ENCODE data around the gene PRKAR1B.
A peak's percentile ranks its signal among the peaks of the same experiment; 100 is the strongest.
"Not testable (repeated sequence)": the region's sequence is repeated elsewhere in the genome, so short reads cannot be mapped to it uniquely, and the experiment has no call there.

The PRKAR1B gene

GRCh38 chr7:638256-639011 is 88.6 kb downstream of the PRKAR1B start:
- DNase-seq = no peak

- no peak for DNase-seq
Observed at GRCh38 chr7:637826-638225, 89.3 kb downstream of the PRKAR1B start.

GRCh38 chr7:636396-636795 is 90.7 kb downstream of the PRKAR1B start:
- DNase-seq = peak; percentile 33

DNA sequence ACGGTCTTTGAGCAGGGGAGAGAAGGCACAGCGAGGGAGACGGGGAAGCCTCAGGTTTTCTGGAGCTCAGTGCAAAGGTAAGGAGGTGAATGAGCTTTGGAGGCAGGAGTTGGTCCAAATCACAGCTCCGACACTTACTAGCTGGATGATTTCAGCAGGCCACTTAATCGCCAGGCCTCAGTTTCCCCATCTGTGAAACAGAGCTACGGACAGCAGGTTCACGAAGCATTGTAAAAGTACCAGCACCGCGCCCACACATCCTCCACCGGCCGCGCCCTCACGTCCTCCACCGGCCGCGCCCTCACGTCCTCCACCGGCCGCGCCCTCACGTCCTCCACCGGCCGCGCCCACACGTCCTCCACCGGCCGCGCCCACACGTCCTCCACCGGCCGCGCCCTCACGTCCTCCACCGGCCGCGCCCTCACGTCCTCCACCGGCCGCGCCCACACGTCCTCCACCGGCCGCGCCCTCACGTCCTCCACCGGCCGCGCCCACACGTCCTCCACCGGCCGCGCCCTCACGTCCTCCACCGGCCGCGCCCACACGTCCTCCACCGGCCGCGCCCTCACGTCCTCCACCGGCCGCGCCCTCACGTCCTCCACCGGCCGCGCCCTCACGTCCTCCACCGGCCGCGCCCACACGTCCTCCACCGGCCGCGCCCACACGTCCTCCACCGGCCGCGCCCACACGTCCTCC is 91.2 kb downstream of the PRKAR1B start:
- DNase-seq = not testable (repeated sequence)

DNA sequence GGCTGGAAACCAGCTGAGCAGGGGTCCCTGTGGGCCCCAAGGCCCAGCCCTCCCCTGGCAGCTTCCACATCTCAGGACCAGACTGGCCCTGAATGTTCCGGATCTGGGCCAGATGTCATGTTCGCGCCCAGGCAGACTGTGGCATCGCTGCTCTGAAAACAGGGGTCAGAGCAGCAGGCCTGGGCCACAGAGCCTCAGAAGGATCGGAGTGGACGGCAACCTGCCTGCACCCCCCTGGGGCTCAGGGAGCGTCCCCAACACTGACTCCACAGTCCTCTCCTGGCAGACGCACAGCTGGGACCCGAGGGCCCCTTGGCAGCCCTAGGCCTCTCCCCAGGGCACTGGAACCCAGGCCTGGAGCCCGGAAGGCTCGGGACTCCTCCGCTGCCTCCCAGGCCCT is 91.9 kb downstream of the PRKAR1B start:
- DNase-seq = no peak

- DNase-seq = no peak
Observed at GRCh38 chr7:633381-634018, 93.6 kb downstream of the PRKAR1B start.

GRCh38 chr7:632831-633210 is 94.3 kb downstream of the PRKAR1B start:
- no peak for DNase-seq

DNA sequence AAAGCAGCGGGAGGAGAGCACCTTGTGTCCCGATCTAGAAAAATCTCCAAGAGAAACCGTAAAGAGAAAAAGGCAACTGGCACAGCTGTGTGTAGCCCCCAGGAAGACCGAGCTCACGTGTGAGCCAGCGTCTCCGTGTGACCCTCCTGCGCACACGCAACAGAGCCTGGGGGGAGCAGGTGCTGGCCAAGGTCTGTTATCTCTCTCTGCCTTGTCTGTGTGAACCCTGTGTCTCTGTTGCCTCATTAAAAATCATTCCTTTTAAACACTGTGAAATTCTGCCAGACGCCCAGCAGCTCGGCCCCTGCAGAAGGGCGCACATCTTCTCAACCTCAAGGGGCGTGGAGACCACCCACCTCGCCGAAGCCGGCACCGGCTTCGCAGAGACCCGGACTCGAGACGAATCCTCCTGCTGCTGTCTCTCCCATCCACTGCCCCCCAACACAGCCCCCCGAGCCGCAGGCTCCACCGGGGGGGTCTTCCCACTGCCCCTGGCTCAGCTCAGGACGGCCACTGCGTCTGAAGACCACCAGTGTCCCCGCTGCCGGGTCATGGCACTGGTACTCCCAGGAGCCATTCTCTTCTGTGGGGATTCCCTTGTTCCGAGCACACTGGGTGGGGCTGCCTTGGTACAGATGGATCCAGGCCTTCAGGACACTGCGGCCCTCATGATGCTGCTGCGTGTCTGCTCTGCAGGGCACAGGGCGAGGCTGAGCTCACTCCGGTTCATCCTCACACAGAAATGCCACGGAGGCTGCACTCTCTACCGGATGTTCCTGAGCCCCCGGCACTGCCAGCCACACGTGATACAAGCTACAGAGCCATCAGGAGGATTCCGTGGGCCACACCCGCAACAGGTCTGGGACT is 94.9 kb downstream of the PRKAR1B start:
- no peak for DNase-seq

DNA sequence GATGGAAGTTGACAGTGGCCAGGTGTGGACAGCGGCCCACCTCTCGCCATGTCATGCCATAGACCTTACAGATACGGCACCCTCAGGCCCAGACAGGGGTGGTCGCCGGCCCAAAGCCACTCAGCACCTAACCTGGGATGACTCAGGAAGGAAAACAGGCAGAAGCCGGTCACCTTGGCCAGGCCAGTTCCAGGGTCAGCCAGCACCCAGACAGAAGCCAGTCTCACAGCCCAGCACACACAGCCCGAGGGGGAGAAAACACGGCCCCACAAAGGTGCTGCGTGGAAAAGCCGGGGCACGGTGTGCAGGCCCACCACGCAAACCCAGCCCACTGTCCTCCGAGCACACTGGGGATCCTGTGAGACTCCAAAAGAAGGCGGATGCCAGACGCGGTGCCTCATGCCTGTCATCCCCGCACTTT is 95.8 kb downstream of the PRKAR1B start:
- DNase-seq = no peak

- DNase-seq = no peak
Observed at GRCh38 chr7:630539-630938, 96.5 kb downstream of the PRKAR1B start.

DNA sequence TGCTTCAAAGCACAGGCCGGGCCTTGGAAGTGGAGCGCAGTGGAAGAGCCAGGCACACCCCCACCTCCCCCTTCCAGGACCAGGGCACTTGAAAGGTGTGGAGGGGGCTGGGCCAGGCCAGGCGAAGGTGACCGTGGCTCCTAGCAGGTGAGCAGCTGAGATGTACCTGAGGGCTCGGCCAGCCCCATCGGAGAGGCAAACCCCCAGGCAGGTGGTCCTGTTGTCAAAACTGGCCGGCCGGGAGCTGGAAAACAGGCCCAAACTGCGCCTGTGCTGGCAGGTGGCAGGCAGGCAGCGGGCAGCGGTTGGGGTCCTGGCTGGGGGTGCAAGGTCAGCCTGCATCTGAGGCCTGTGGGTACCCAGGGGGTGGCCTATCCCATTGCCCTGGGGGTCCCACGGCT is 97.0 kb downstream of the PRKAR1B start:
- DNase-seq = no peak

DNA sequence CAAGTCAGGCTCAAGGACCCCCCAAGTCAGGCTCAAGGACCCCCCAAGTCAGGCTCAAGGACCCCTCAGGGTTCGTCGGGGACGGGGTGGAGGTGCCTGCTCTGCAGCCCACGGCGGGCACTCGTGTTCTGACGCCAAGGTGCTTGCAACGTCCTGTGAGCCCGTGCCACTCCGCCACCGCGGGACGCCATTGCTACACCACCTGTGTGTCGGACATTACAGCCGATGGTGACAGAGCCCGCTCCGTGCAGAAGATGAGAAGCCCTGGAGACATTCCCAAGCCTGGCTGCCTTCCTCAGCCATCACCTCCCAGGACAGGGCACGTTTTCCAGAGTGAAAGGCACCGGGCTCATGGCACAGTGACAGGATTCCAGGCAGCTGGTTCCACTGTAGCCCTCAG is 98.3 kb downstream of the PRKAR1B start:
- no peak for DNase-seq

DNA sequence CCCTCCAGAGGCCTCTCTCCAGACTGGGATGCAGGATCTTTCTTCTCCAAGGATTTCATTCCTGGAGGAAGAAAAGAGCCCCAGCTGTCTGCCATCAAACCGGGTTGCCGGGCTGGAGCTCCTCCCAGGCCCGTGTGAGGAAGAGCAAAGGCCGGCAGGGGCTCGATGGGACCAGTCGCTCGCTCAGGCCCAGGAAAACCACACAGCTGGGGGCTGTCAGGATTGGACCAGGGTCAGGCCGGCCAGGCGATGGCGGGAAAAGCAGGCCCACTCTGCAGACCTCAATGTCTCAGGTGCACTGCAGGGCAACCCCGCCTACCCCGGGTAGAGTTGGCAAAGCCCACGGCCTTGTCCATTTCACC is 98.7 kb downstream of the PRKAR1B start:
- DNase-seq = no peak

DNA sequence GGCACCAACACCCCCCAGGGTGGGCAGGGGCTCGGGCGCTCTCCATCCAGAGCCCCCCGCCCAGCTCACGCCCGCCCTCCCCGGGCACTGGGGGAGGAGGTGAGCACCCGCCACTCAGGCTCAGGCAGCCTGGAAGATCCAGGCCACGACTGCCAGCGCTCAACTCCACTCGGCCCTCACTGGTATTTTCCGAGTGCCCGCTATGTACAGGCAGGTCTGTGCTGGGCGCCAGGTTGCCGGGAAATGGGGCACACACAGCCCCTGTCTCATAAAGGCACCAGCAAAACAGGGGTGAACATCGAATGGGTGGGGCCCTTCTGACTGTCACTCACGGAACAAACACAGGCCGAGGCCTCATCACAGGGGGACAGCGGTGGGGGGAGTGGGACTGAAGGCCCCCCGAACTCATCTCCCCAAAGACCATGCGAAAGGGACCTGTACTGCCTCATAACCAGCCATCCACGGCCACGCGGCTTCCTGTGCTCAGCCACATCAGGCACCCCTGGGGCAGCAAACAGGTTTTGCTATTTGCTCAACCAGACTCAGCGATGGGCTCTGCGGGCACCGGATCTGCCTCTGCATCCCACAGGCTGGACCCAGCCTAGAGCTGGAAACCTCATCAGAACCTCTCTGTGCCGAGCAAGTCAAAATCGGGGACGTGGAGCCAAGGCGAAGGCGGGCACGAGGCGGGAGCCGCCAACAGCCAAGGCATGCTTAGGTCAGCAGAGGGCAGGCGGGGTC is 99.2 kb downstream of the PRKAR1B start:
- no peak for DNase-seq

DNA sequence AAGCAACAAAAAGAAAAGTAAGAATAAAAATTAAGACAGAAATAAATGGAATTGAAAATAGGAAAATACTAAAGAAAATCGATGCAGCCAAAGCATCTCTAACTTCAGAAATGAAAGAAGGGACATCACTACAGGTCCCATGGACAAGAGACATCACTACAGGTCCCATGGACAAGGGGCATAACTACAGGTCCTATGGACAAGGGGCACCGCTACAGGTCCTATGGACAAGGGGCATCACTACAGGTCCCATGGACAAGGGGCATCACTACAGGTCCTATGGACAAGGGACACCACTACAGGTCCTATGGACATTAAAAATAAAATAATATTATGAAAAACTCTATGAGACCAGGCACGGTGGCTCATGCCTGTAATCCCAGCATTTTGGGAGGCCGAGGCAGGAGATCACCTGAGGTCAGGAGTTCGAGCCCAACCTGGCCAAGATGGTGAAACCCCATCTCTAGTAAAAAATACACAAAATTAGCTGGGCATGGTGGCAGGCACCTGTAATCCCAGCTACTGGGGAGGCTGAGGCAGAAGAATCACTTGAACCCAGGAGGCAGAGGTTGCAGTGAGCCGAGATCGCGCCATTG is 101.6 kb downstream of the PRKAR1B start:
- DNase-seq = no peak

DNA sequence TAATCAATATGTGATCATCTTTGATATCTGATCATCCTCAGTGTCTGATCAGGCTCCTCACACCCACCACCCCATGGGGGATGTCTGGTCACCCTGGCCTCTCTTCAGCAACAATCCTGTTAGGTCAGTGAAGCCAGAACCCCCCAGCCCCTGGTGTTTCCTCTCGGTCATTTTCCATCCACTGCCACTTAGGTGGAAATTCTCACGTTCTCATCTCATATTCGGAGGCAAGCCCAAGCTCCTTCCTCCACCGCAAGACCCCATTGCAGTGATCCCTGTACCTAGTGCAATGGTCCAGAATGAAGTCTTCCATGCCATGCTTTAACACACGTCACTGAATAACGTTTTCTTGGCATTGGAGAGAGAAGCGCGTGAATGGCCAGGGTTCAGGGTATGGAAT is 103.6 kb downstream of the PRKAR1B start:
- DNase-seq = no peak

DNA sequence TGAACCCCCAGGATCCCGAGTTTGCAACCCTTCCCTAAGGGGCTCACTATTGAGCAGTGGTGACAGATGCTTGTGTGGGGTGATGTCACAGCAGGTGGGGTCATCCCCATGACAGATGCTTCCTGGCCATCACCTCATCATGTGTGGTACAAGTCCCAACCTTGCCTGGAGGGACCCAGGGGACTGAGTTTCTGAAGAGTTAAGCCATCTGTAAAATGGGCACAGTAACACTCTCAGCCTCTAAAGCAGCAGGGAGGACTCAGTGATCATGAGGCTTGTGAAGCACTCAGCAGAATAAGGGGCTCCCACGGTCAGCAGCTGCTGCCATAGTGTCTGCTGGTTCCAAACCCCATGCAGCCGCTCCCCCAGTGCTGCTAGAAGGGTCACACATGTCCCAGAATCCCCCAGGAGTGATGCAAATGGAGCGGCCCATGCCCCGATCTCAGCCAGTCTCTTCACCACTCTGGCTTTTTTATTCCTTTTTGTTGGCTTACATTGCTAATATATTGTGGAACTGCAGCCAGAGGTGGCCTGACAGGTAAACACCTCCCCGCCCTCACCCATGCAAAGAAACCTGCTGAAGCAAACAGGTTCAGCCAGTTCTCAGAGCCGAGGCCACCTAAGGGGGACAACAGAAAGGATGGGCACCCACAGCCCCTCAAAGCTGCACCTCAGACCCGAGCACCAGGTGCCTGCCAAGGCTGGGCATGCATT is 105.4 kb downstream of the PRKAR1B start:
- peak; percentile 9 for DNase-seq

DNA sequence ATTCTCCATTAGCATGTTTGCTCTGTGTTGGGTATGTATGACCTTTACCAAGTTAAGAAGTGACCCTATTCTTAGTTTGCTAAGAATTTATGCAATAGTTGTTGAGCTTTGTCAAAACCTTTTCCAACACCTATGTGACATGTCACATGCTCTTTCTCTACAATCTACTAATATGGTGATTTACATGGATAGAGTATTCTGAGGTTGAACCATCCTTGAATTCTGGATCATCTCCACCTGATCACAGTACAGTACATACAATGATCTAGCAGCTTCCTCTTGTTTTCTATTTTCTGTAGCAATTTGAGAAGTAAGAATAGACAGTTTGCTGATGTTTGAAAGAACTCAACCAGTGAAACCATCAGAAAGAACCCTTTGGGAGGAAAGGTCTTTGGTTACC is 106.2 kb downstream of the PRKAR1B start:
- no peak for DNase-seq

- no peak for DNase-seq
Observed at GRCh38 chr7:620056-620455, 107.0 kb downstream of the PRKAR1B start.

DNA sequence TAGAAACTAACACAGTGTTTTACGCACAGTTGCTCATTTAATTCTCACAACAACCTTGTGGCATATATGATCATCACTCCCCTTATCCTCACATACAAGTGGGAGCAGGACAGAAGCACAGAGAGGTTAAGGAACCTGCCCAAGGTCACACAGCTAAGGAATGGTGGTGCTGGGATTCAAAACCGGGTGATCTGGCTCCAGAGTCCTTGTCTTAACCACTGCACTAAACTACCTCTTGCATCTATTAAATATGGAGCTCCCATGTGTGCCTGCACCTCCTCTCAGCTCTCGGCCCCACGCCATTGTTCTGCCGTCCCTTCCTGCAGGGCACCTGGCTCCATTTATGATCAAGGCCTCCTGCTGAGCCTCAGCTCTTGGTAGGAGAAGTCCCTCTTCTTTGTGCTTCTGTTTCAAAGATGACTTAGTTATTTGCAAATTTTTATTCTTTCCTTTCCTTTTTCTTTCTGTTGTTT is 107.7 kb downstream of the PRKAR1B start:
- no peak for DNase-seq
